ENCODE data around the gene ZNF579.

- TF ChIP-seq MAX (IDR thresholded peaks at IDR 0.05; ENCODE audit: low read depth, low read length) = no peak
- TF ChIP-seq ATF3 (IDR thresholded peaks at IDR 0.05; ENCODE audit: borderline replicate concordance, extremely low read depth, low read depth, low read length) = no peak
Measured at GRCh38 chr19:55576746-55577145, 3.9 kb downstream of the ZNF579 start.
